Measurements from ENCODE around the gene DDX31. TPM values are rescaled to one million over a fixed set of nuclear protein-coding genes. Genes with fewer than 3 reads are reported as not detected.

The DDX31 gene
- total RNA-seq, 1 experiment from 2014 or later: 28.4 TPM

GRCh38 chr9:132716007-132716406 is 46.2 kb upstream of the DDX31 start:
- H3K9ac ChIP-seq (ENCODE audit: extremely low read depth, insufficient read length, low read length): no peak overlapping the region
- H2BK20ac ChIP-seq (ENCODE audit: low read depth, low read length, poor library complexity, severe bottlenecking): no peak overlapping the region
- no CpG with 5 or more reads among the region's 4 CpGs for WGBS (ENCODE audit: extremely low coverage, insufficient read length, low lambda C conversion rate)
- TF ChIP-seq CTCF (conservative IDR thresholded peaks at IDR 0.05): no peak
- no peak overlapping the region for H3K18ac ChIP-seq (ENCODE audit: insufficient read length, low read depth, low read length)
- Mint-ChIP-seq H3K27ac (no peak overlapping the region), H3K9me3 (no peaks in the 10 kb centered on the region; a peak in 1 of 5 replicates), H3K4me3 (no peak overlapping the region), H3K27me3 (ENCODE audit: low read depth) (peaks cover 27% of the 10 kb centered on the region), H3K36me3 (ENCODE audit: insufficient read depth in 1 of 3, low read depth in 3 of 3) (no peaks in the 10 kb centered on the region), H3K4me1 (no peaks in the 10 kb centered on the region)
- H4K91ac ChIP-seq (ENCODE audit: insufficient read length, low read depth, low read length): no peak overlapping the region
- H2BK12ac ChIP-seq (ENCODE audit: insufficient read length, low read depth, low read length): no peak overlapping the region
- no peak overlapping the region for H2BK120ac ChIP-seq (ENCODE audit: low read depth, low read length, poor library complexity, severe bottlenecking)
- H3T11ph ChIP-seq (ENCODE audit: low read length): no peak overlapping the region
- H2BK15ac ChIP-seq (ENCODE audit: low read depth, low read length): no peak overlapping the region
- H4K5ac ChIP-seq (ENCODE audit: insufficient read length, low read depth, low read length): no peak overlapping the region
- H3K27ac ChIP-seq (ENCODE audit: insufficient read length, low read depth, low read length): no peak overlapping the region
- no peaks in the 10 kb centered on the region for H3K4me1 ChIP-seq (ENCODE audit: insufficient read depth, low read length)
- no peak overlapping the region for H2AK5ac ChIP-seq (ENCODE audit: insufficient read length, low read length)
- H4K20me1 ChIP-seq (ENCODE audit: control insufficient read depth, insufficient read depth, insufficient read length): no peaks in the 10 kb centered on the region
- no peaks in the 10 kb centered on the region for H3K27me3 ChIP-seq (ENCODE audit: insufficient read depth, low read length)
- H3K4ac ChIP-seq (ENCODE audit: low read depth, low read length): no peak overlapping the region
- no peak overlapping the region for H2BK5ac ChIP-seq (ENCODE audit: insufficient read length, low read length)
- H3K23ac ChIP-seq (ENCODE audit: insufficient read length, low read depth, low read length): no peak overlapping the region
- H3K79me2 ChIP-seq (ENCODE audit: insufficient read depth, low read length): no peaks in the 10 kb centered on the region
- DNase-seq: no peak
- H2AFZ ChIP-seq (ENCODE audit: low read length): no peak overlapping the region
- H3K56ac ChIP-seq (ENCODE audit: insufficient read length, low read depth, low read length): no peak overlapping the region
- no peaks in the 10 kb centered on the region for H3K9me3 ChIP-seq (ENCODE audit: control insufficient read depth, low read depth, low read length)
- no peaks in the 10 kb centered on the region for H3K79me1 ChIP-seq (ENCODE audit: insufficient read depth, low read depth, low read length, poor library complexity, severe bottlenecking)
- H3K23me2 ChIP-seq (ENCODE audit: insufficient read length, low read depth, low read length, poor library complexity, severe bottlenecking): no peaks in the 10 kb centered on the region
- H3K4me2 ChIP-seq (ENCODE audit: insufficient read depth, insufficient read length, low read length): no peak overlapping the region
- no peak overlapping the region for H4K8ac ChIP-seq (replicated peaks; ENCODE audit: insufficient read length, low read depth, low read length)
- no peak overlapping the region for H3K14ac ChIP-seq (ENCODE audit: insufficient read depth, low read length)
